ENCODE data around the gene ASMTL.

ASMTL gene

DNA sequence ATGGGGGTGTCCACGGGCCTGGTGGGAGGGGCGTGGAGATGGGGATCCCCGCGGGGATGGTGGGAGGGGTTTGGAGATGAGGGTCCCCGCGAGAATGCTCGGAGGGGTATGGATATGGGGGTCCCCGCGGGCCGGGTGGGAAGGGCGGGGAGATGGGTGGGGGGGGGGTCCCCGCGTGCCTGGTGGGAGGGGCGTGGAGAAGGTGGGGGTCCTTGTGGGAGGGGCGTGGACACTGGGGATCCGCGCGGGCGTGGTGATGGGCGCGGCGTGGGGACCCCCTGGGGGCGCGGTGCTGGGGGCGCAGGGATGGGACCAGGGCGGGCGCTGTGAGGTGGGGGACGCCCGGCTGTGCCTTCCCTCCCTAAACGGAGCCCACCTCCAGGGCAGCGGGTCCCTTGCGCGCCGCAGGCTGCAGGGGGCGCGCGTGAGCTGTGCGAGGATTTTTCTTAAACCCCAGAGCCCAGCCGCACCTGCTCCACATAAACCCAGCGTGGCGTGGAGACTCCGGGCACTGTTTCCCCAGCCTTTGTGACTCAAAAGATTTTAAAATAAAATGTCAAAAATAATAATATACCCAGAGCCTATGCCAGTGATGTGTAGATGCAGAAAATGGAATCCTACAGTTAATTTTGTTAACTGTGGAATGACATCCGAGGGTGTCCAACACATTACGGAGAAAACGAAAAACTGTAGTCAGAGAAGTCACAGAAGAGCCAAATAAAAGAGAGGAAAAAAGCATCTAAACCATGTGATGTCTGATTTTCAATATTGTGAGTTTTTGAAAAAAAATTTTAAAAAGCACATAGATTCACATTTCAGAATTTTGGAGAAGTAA, 1.5 kb upstream of the ASMTL start:
- DNase-seq = peak; percentile 96 to 97

DNA sequence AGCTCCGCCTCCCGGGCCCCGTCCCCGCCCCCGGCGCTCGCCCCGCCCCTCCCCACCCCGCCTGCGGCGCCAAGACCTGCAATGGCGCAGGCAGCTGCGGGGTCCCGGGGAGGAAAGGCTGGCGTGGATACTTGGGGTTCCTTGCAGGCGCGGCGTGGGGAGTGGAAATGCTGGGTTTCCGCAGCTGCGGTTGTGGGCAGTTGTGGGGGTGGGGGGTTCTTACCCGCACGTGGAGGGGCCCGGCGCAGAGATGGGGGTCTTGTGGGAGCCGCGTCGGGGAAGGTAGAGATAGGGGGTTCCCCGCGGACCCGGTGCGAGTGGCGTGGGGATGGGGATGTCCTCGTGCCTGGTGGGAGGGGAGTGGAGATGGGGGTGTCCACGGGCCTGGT, 680 bp upstream of the ASMTL start:
- DNase-seq = no peak

DNA sequence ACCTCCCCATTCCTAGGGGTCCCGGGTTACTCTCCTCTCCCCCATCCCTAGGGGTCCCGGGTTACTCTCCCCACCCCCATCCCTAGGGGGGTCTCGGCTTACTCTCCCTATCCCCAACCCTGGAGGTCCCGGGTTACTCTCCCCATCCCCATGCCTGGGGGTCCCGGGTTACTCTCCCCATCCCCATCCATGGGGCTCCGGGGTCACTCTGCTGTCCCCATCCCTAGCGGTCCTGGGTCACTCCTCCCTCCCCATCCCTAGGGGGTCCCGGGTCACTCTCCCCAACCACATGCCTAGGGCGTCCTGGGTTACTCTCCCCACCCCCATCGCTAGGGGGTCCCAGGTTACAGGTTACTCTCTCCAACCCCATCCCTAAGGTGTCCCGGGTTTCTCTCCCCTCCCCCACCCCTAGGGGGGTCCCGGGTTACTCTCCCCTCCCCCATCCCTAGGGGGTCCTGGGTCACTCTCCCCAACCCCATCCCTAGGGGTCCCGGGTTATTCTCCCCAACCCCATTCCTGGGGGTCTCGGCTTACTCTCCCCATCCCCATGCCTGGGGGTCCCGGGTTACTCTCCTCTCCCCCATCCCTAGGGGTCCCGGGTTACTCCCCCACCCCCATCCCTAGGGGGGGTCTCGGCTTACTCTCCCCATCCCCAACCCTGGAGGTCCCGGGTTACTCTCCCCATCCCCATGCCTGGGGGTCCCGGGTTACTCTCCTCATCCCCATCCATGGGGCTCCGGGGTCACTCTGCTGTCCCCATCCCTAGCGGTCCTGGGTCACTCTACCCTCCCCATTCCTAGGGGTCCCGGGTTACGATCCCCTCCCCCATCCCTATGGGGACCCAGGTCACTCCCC, 821 bp downstream of the ASMTL start:
- no peak for DNase-seq

GRCh38 chrX:1451251-1451660, 1.5 kb downstream of the ASMTL start:
- no peak for DNase-seq

DNA sequence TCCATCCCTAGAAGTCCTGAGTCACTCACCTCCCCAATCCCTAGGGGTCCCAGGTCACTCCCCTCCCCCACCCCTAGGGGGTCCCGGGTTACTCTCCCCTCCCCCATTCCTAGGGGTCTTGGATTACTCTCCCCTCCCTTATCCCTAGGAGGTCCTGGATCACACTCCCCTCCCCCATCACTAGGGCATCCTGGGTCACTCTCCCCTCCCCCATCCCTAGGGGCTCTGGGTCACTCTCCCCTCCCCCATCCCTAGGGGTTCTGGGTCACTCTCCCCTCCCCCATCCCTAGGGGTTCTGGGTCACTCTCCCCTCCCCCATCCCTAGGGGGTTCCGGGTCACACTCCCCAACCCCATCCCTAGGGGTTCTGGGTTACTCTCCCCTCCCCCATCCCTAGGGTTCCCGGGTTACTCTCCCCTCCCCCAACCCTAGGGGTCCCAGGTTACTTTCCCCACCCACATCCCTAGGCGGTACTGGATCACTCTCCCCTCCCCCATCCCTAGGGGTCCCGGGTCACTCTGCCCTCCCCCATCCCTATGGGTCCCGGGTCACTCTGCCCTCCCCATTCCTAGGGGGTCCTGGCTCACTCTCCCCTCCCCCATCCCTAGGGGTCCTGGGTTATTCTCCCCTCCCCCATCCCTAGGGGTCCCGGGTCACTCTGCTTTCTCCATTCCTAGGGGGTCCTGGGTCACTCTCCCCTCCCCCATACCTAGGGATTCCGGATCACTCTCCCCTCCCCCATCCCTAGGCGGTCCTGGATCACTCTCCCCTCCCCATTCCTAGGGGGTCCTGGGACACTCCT, 2.1 kb downstream of the ASMTL start:
- DNase-seq = no peak

- peak in 1 of 2 donors; percentile 5 for DNase-seq
These were observed 2.9 kb downstream of the ASMTL start for GRCh38 chrX:1449823-1450149.

GRCh38 chrX:1449036-1449822, 3.5 kb downstream of the ASMTL start:
- DNase-seq = peak in 1 of 2 donors; percentile 13

GRCh38 chrX:1448573-1449001, 4.1 kb downstream of the ASMTL start:
- DNase-seq = peak in 1 of 2 donors; percentile 8

GRCh38 chrX:1447969-1448572, 4.6 kb downstream of the ASMTL start:
- peak in 1 of 2 donors; percentile 15 for DNase-seq

- peak in 1 of 2 donors; percentile 15 for DNase-seq
These were observed 5.4 kb downstream of the ASMTL start for GRCh38 chrX:1446984-1447968.

- peak in 1 of 2 donors; percentile 11 for DNase-seq
These were observed 7.9 kb downstream of the ASMTL start for GRCh38 chrX:1444561-1445500.

DNA sequence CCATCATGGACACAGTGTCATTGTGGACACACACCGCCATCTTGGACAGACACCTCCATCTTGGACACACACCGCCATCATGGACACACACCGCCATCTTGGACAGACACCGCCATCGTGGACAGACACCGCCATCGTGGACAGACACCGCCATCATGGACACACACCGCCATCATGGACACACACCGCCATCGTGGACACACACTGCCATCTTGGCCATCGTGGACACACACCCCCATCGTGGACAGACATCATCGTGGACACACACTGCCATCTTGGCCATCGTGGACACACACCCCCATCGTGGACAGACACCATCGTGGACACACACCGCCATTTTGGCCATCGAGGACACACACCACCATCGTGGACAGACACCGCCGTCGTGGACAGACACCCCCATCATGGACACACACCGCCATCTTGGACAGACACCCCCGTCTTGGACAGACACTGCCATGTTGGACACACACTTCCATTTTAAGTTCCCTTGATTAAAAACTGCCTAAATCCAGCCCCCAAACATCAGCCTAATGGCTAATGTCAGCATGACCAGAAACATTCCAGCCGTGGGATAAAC, 9.1 kb downstream of the ASMTL start:
- DNase-seq = no peak

DNA sequence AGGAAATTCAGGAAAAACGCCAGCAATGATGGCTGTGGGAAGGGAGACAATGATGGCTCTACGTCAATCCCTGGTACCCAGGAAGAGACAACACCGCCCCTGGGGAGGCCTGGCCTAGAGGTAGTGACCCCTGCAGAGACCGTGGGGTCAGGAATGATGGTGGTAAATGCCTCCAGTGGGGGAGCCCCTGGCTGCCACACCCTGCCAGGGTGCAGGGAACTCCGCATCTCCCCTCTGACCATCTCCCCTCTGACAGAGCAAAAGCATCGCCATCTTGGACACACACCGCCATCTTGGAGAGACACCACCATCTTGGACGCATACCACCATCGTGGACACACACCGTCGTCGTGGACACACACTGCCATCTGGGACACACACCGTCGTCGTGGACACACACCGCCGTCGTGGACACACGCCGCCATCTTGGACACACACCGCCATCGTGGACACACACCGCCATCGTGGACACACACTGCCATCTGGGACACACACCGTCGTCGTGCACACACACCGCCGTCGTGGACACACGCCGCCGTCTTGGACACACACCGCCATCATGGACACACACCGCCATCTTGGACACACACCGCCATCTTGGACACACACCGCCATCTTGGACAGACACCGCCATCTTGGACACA, 9.9 kb downstream of the ASMTL start:
- DNase-seq = no peak

DNA sequence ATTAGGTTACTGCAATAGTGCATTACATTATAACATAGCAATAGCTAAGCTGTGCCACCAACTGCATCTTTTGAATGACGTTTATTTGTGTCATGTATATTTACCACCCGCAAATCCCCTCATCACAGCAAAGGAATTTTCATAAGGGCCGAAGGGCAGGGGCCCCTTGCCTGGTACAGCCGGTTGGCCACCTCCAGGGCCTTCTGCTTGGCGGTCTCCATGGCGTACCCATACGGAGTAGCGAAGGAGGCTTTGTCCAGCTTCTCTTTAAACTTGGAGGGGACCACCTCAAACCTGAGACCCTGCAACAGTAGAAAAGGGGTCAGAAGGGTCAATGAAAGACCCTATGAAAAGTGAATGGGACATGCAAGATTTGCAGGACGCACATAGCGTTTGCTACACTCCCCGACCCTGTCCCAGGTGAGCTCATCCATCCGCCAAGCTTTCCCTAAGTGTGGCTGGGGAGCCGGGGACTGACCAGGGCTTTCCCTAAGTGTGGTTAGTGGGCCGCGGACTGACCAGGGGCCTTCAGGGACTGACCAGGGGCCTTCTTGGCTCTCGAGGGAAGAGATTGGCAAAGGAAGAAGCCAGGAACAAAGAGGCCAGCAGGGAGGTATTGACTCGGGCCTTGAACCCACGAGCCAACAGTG, 10.6 kb downstream of the ASMTL start:
- no peak for DNase-seq

DNA sequence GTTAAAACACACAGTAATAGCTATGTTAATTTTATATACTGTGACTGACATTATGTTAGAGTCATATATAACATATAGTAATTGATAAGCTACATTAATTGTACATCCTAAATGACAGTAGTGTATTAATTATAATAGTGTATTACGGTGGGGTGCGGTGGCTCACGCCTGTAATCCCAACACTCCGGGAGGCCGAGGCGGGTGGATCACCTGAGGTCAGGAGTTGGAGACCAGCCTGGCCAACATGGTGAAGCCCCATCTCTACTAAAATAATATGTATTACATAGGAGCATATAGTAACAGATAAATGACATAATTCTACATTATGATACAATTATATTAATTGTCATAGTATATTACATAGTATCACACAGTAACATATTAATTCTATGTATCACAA, 12.2 kb downstream of the ASMTL start:
- DNase-seq = no peak

- no peak for DNase-seq
These were observed 17.3 kb downstream of the ASMTL start for GRCh38 chrX:1435241-1435895.

- no peak for DNase-seq
These were observed 17.9 kb downstream of the ASMTL start for GRCh38 chrX:1434871-1435240.

All from stimulated activated CD4-positive, alpha-beta T cell treated with anti-CD3 and anti-CD28 coated beads, Interleukin-2, amount 100 ng/mL, for 24 hours (primary cell).